COLO829 (cell line): Measurements from ENCODE around the gene SLC49A3.
"Not testable (repeated sequence)": the region's sequence is repeated elsewhere in the genome, so short reads cannot be mapped to it uniquely, and the experiment has no call there.

Experiments
- DNase-seq: peaks from one replicate; pipeline ENCODE4 v3.0.0; 2012; ENCODE audit warnings: low spot score

Gene SLC49A3

DNA sequence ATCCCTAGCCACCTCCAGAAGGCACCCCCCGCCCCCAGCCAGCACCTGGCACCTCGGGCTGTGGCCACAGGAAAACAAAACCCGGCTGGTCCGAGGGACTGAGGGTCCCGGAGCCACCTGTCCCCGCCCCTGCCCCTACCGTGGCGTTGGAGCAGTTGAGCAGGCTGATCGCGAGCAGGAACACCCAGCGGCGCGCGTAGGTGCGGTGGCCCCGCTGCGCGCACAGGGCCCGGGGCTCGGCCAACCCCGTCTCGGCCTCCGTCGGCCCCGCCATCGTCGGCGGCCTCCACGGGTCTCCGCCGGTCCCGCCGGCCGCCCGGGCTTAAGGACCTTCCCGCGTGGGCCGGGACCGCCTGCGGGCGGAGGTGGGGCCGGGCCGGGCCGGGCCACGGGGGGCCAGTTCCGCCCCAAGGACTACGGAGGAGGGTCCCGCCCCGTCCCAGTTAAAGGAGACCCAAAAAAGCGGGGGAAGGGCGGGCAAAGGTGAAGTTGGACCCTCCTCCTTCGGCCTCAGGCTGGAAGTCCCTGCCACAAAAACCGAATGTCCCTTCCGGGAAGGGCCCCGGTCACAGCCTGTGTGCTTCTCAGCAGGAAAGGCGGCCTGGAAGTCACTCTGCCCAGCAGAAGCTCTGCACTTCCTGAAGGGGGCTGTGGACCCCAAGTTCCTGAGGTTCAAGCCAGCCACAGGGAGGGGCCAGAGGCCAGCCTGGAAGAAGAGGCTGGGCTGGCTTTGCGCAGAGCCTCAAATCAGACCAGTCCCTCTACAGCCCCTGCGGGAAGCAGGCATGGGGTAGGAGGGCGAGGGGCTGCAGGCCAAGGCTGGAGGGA is at the start of gene SLC49A3:
Gene SLC49A3, minus strand, starts transcription at position 298 of the 828 bp plus-strand sequence. Its CDS starts 24 bp downstream, at position 274.
- no peak for DNase-seq

DNA sequence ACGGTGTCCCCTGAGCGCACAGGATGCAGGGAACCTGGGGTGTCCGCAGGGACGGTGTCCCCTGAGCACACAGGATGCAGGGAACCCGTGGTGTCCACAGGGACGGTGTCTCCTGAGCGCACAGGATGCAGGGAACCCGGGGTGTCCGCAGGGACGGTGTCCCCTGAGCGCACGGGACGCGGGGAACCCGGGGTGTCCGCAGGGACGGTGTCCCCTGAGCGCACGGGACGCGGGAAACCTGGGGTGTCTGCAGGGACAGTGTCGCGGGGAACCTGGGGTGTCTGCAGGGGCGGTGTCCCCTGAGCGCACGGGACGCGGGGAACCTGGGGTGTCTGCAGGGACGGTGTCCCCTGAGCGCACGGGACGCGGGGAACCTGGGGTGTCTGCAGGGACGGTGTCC is 47.6 kb upstream of the SLC49A3 start:
- DNase-seq: not testable (repeated sequence)

DNA sequence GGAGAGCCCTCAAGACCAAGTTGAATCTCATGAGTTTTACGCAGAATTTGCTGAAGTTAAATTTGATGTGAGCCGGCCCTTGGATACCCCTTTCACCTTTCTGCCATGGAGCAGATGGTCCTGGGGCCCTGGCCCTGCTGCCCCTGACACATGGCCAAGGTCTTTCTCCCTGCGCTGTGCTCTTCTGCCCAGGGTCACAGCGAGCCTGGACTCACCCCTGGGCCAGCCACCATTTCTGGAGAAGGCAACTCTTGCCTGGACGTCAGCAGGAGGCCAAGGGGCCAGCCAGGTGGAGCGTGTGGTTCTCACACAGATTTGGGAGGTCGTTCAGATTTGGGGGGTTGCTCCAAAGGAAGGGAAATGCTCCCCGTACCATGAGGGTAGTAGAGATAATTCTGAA is 46.6 kb upstream of the SLC49A3 start:
- no peak for DNase-seq

DNA sequence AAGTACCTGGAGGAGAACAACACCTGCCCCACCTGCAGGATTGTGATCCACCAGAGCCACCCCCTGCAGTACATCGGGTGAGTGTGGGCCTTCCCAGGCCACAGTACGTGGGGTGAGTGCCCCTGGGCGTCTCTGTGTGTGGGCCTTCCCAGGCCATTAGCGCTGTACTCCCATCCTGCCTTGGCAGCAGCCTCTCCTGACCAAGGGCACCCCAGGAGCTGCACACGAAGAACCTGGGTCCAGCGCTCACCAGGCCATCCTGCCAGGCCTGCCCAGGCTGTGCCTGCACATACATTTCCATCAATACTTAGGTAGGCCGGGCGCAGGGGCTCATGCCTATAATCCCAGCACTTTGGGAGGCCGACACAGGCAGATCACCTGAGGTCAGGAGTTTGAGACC is 46.0 kb upstream of the SLC49A3 start:
- DNase-seq: no peak

DNA sequence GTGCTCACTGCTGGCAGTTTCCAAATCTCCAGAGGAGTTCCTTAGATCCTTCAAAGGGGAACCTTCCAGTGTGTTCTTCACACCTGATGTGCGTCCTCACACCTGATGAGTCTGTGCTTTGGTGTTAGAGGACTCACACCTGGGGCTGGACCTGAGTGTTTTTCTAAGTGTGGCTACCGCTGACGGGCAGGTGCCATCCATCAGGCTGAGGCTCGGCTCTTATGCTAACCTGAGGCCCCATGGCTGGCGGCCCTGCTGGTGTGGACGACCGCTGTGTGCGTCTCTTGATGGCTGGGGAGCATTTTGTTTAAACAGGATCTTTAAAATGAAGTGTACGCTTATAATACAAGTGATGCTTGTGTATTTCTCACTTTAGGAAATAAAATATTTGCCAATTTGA is 45.1 kb upstream of the SLC49A3 start:
- no peak for DNase-seq

DNA sequence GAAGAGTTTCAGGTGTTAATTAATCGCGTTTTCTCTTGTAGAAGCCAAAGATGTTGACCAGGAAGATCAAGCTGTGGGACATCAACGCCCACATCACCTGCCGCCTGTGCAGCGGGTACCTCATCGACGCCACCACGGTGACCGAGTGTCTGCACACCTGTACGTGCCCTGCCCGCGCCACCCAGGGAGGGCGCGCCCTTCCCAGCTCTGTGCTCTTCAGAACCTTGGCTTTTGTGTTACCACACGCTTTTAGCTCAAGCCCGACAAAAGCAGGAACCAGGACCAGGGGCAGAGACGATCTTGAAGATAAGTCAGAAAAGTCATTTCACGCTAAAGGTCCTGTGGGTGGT is 44.7 kb upstream of the SLC49A3 start:
- no peak for DNase-seq

DNA sequence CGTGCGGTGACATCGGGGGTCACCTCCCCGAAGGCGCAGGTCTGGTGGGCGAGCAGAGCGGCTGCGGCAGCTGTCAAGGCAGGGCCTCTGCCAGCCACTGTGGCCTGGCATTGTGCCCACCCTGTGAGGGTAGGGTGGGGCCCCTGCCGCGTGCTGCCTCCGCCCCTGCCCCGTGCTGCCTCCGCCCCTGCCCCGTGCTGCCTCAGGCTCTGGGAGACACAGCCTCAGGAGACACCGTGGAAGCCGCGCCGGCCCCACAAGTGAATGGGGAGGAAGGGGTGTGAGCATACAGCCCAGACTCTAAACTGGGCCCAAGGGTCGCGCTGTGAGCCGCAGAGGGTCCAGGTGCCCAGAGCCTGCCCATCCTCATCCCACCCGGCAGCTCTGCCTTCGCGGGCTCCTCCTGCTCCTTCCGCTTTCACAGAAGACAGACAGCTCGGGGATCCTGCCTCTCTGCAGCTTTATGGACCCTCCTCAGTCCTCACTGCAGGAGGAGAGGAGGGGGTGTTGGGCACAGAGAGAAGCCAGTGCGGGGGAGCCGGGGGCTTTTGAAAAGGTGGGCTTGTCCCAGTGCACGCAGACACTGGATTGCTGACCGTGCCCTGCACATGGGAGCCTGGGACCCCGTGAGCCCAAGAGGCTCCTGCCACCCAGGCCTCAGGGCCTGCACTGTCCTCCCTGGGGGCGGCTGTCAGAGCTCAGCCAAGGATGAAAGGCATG is 44.1 kb upstream of the SLC49A3 start:
- DNase-seq: no peak

DNA sequence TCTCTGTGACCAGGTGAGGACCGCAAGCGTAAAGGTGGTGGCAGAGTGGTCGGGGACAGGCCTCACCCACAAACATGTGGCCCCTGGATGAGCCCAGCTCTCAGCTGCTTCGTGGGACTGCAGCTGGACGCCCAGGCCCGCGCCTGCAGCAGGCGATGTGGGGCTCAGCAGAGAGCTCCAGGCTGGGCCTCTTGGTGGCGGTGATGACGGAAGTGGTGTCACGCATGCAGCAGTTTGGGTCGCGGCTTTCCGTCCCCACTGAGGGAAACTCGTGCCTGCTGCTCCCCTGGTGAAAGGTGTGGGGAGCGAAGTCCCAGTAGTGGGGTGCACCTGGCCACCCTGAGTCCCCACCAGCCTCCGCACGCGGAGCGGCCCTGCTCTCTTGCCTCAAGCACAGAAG is 43.5 kb upstream of the SLC49A3 start:
- no peak for DNase-seq

DNA sequence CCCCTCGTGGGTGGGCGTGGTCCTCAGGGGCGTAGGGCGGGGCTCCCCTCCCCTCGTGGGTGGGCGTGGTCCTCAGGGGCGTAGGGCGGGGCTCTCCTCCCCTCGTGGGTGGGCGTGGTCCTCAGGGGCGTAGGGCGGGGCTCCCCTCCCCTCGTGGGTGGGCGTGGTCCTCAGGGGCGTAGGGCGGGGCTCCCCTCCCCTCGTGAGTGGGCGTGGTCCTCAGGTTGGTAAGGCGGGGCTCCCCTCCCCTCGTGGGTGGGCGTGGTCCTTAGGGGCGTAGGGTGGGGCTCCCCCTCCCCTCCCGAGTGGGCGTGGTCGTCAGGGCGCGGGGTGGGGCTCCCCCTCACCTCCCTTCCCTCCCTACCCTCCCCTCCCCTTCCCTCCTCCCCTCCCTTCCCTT is 43.0 kb upstream of the SLC49A3 start:
- DNase-seq: not testable (repeated sequence)

DNA sequence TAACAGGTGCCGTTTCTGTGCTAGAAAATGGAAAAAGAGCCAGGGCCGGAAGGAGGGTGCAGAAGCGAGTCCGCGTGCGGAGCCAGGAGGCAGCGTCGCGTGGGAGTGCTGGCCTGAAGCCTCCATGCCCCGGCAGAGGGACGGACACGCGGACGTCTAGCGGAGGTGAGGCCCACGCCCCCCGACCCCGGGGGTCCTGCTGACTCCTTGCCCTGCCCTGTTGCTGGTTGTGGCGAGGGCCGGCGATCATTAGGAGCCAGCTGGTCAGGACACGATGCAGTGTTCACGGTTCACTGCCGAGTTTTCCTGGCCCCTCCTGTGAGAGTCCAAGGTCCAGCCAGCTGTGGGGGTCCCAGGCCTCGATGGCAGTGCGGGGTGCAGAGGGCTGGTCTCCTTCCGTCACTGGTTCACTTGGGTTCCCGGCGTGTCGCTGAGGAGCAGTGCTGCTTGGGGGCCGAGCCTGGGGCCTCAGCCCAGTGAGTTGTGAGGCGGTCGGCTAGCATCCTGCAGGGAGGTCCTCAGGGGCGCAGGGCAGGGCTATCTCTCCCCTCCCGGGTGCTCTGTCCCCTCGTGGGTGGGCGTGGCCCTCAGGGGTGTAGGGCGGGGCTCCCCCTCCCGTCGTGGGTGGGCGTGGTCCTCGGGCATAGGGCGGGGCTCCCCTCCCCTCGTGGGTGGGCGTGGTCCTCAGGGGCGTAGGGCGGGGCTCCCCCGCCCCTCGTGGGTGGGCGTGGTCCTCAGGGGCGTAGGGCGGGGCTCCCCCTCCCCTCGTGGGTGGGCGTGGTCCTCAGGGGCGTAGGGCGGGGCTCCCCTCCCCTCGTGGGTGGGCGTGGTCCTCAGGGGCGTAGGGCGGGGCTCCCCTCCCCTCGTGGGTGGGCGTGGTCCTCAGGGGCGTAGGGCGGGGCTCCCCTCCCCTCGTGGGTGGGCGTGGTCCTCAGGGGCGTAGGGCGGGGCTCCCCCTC is 42.3 kb upstream of the SLC49A3 start:
- not testable (repeated sequence) for DNase-seq

DNA sequence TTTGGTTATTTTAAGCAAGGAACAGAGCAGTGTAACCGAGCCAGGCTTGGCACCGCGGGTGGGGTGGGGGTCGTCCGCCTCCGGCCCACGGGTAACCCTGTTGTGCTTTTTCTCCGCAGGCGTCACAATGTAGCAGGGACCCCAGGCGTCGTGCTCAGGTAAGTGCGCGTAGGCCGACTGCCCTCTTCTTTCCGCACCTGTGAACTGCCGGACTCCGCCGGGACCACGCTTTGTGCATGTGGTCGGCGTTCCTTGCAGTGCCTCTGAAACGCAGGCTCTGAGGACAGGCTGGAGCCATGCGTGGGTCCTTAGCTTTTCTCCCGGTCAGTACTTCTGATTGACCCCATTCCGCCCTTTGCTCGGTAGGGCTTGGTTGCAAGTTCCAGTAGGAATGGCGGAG is 41.6 kb upstream of the SLC49A3 start:
- DNase-seq: no peak

DNA sequence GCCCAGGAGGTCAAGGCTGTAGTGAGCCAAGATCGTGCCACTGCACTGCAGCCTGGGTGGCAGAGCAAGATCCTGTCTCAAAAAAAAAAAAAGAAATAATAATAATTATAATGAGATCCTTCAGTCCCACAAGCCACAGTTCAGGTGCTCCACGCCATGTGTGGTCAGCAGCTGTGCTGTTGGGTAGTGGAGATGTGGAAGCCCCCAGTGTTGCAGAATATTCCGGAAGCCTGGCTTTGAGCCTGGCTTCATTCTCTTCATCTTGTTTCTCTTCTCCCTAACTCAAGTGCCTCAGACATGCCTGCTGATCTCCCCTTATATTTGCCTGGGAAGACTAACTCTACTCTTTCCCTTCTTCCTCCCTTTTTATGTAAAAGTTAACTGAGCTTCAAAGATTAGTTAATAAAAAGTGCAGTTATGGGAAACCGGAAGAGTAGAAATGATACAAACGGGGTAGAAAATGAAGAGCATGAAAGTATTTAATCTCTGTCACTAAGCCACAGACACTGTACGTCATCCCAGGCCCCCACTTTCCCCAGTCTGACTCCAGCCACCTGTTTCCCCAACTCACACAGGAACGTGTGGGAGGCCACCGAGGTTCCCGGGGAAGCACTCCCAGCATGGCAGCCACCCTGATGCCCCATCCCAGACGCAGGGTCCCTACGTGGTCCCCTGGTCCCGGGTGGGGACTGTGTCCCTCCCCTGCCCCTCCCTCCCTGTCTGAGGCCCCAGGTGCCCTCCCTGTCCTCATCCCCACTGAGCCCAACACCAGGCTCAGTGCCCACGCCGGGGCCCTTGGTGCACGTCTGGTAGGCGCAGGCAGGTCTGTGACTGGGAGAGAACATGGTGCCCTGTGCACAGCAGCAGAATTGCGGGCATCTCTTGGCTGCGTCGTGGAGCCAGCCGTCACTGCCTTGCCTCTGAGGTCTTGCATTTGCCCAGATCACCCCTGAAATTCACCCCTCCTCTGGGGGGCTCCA is 40.7 kb upstream of the SLC49A3 start:
- no peak for DNase-seq

DNA sequence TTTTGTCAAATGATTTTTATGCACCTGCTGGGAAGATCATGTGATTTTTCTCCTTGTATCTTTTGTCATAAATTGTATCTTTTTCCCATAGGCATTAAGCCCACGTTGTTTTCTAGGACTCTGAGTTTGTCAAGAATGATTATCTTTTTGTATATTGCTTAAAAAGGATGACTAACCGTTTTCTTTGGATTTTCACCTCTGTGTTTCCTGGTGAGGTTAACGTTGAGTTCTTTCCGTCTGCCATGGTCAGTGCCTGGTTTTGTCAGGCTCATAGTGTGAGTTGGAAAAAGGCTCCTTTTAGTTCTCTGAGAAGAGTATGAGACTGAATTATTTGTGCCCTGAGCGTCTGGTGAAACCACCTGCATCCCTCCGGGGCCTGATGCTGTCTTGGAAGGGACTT is 38.6 kb upstream of the SLC49A3 start:
- DNase-seq: no peak

DNA sequence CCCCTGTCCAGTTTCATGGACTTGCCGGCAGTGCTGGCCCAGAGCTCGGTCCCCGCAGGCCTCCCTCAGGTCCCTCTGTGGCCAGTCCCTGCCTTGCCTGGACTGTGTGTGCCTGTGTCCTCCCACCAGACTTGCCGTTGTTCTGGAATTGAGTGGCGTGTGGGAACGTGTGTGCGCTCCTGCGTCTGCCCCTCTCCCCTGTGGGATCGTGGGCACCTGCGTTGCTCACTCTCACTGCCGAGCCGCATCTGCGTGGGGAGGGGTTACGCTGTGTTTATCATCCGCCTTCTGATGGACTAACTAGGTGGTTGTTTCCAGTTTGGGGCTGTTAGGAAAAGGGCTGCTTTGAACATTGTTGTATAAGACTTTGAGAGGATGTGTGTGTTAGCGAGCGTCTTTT is 37.9 kb upstream of the SLC49A3 start:
- DNase-seq: no peak

DNA sequence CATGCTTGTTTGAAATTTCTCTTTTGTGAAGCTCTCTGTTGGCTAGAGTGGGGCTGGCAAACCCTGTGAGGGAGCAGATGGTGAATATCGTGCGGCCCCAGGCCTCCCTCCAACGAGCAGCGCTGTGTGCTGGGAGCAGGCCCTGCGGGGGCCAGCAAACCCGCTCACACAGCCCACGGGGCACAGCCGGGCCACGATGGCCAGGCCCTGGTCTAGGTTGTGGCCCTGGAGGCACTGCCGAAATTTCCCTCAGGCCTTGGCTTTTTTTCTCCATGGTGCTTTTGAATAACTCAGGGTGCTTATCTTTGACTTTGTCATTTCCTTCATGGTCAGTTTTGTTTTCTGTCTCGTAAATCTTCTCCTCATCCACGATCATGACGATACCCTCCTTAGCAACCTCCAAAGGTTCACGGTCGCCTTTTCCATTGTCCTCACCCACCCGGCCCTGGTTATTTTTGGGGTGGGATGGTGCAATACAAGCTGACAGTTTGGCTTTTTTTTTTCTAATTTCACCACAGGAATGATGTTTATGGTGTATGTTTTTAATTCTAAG is 37.4 kb upstream of the SLC49A3 start:
- DNase-seq: no peak

DNA sequence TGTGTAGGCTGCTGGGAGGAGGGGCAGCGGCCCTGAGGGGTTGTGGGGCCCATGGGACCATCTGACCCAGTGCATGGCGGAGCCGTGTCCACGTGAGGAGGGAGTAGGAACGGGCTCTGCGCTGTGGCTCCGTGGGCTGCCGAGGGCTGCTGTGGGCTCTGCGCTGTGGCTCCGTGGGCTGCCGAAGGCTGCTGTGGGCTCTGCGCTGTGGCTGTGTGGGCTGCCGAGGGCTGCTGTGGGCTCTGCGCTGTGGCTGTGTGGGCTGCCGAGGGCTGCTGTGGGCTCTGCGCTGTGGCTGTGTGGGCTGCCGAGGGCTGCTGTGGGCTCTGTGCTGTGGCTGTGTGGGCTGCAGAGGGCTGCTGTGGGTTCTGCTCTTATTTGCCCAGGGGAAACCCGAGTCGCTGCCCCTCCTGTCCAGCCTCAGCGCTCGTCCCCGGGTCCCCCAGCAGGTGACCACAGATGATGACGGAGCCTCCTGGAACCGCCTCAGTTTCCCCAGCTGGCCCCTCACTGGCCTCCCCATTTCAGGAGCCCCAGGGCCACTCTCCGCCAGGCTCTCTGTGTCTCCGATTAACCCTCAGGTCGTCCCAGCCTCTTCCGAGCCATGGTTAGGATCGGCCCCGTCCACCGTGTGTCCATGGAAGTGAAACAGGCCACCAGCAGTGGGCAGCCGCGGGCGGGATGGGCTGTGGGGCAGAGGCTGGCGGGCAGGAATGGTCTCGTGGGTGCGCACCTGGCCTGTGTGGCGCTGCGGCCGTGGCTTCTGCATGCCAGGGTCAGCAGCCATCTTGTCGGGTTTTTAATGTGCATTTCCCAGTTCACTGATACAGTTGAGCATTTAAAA is 36.7 kb upstream of the SLC49A3 start:
- DNase-seq: no peak

DNA sequence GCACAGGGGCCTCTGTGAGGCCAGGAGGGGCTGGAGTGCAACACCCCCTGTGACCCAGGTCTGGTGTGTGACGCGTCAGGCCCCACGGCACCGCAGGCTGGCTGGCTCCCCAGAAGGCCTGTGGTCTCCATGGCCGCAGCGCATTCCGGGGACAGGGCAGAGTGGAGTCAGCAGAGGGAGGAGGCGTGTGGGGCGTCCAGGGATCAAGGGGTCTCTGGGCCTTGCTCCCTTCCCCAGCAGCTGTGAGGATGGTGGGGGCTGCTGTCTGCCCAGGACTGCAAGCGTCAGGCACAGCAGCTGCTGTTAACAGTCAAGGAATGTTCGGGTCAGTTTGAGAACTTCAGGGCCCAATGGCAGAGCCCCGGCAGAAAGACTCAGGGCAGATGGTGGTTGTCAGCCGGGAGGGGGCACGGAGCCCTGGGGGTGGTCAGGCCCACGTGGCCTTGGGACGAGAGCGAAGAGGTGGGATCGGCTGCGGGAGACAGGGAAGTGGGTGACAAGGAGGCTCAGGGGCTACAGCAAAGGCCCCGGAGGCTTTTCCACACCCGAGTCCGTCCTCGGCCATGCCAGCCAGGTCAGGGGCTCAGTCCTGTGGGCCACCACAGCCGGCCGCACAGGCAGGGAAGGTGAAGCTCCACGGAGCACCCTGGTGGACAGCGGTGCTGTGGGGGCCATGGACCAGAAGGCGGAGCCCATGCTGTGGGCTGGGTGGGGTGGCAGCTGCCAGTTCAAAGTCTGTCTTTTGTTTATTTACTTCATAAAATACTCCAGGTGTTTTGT is 35.0 kb upstream of the SLC49A3 start:
- DNase-seq: no peak

DNA sequence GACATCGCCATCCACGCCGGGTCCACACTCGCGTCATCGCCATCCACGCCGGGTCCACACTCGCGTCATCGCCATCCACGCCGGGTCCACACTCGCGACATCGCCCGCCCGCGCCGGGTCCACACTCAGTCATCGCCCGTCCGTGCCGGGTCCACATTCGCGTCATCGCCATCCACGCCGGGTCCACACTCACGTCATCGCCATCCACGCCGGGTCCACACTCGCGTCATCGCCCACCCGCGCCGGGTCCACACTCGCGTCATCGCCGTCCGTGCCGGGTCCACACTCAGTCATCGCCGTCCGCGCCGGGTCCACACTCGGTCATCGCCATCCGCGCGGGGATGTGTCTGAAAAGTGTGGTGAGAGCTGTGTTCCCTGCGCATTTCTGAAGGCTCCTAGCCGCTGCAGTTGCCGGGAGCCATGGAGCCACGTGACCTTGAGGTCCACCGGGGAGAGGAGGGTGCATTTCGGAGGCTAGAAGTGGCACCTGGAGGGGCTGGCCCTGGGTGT is 34.0 kb upstream of the SLC49A3 start:
- DNase-seq: no peak

DNA sequence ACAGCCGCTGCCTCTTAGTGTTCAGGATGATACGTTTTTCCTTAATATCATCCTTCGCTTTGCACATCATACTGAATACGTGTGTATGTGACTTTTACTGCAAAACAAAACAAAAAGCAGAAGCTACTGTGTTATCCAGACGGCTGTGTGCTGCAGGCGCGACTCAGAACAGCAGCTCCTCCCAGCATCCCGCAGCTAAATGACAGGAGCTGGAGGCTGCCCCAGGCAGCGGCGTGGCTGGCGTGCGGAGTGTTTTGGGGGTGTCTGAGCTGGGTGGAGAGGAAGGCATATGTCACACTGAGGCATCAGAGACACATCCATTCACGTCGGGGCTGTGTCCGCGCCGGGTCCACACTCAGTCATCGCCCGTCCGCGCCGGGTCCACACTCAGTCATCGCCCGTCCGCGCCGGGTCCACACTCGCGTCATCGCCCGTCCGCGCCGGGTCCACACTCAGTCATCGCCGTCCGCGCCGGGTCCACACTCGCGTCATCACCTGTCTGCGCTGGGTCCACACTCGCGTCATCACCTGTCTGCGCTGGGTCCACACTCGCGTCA is 33.3 kb upstream of the SLC49A3 start:
- no peak for DNase-seq
